Body of pancreas (tissue), 4 donors: ENCODE data around the gene PHRF1.

ENCODE experiments used
- POLR2A ChIP-seq, 3 donors: fragments of 450-650 bp; IDR thresholded peaks; one replicate each; pipeline ENCODE4 v1.6.1; 2016; ENCODE audit warnings: antibody characterized with exemption in 3 of 3, mild to moderate bottlenecking in 2 of 3
- TF ChIP-seq, protein P1 (sequence below), 7 experiments: fragments of 450-650 bp in 4 of 7; fragments of 200-600 bp in 3 of 7; sonication (generic) in 3 of 7; IDR thresholded peaks; one replicate each; pipeline ENCODE4 v1.5.1; 2016 to 2019; ENCODE audit warnings: antibody characterized with exemption in 7 of 7

DNA sequence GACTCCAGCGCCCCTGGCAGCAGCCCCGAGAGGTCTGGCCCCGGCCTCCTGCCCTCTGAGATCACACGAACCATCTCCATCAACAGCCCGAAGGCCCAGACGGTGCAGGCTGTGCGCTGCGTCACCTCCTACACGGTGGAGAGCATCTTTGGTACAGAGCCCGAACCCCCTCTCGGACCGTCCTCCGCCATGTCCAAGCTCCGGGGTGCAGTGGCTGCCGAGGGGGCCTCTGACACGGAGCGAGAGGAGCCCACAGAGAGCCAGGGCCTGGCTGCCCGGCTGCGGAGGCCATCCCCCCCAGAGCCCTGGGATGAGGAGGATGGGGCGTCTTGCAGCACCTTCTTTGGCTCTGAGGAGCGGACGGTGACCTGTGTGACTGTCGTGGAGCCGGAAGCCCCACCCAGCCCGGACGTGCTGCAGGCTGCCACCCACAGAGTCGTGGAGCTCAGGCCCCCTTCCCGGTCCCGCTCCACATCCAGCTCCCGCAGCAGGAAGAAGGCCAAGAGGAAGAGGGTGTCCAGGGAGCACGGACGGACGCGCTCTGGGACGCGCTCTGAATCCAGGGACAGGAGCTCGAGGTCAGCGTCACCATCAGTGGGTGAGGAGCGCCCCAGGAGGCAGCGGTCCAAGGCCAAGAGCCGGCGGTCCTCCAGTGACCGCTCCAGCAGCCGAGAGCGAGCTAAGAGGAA is 31.8 kb downstream of the PHRF1 start:
- TF ChIP-seq, protein P1, sequence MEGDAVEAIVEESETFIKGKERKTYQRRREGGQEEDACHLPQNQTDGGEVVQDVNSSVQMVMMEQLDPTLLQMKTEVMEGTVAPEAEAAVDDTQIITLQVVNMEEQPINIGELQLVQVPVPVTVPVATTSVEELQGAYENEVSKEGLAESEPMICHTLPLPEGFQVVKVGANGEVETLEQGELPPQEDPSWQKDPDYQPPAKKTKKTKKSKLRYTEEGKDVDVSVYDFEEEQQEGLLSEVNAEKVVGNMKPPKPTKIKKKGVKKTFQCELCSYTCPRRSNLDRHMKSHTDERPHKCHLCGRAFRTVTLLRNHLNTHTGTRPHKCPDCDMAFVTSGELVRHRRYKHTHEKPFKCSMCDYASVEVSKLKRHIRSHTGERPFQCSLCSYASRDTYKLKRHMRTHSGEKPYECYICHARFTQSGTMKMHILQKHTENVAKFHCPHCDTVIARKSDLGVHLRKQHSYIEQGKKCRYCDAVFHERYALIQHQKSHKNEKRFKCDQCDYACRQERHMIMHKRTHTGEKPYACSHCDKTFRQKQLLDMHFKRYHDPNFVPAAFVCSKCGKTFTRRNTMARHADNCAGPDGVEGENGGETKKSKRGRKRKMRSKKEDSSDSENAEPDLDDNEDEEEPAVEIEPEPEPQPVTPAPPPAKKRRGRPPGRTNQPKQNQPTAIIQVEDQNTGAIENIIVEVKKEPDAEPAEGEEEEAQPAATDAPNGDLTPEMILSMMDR (IDR thresholded peaks at IDR 0.05) = no peak
- no peak for TF ChIP-seq POLR2A (IDR thresholded peaks at IDR 0.05)
